Articular chondrocyte of knee joint (primary cell): ENCODE results near the gene KIF13A. TPM values are rescaled to one million over a fixed set of nuclear protein-coding genes. Genes with fewer than 3 reads are reported as not detected.

ENCODE experiments used
- small RNA-seq: library from RNA; depleted of rRNA; stranded (forward); fragments of <200 nt; gene quantifications from one replicate; pipeline ENCODE3, GENCODE V24; 2012
- total RNA-seq: library from RNA; depleted of rRNA; stranded (reverse); fragments of >200 nt; gene quantifications from 2 replicates; pipeline ENCODE4 v1.2.3, GENCODE V29; 2012

KIF13A gene
- 81.5 and 108 TPM in 2 replicates for total RNA-seq

GRCh38 chr6:17987447-17987696, at the start of gene KIF13A:
KIF13A (minus strand) TSS chr6:17987635; CDS start chr6:17987463, 172 bp downstream.

Small RNA genes lying within 50 kb of the gene (small RNA-seq; reads per million reads assigned to genes)
- gene RF00019 (not detected), gene RNA5SP204 (0.99 reads per million, percentile 42 among the genes with 10 or more reads in this experiment)

Other genes starting within 250 kb of the KIF13A start
- gene NHLRC1, start 135.0 kb upstream of the KIF13A start, total RNA-seq = 2.9 and 3.2 TPM in 2 replicates
- gene TPMT, start 167.4 kb upstream of the KIF13A start, total RNA-seq = 20.1 and 20.4 TPM in 2 replicates
- gene KDM1B, start 167.8 kb upstream of the KIF13A start, total RNA-seq = 16.2 and 21.0 TPM in 2 replicates